HAP-1 (cell line): ENCODE results near the gene PALLD.
"Not testable (repeated sequence)": the region's sequence is repeated elsewhere in the genome, so short reads cannot be mapped to it uniquely, and the experiment has no call there.

Source experiments
- DNase-seq, 2 experiments: peaks; one replicate each; pipeline ENCODE4 v3.0.0-alpha.2; 2016 to 2020; ENCODE audit warnings: low spot score in 2 of 2
- H3K27me3 ChIP-seq: fragments of 250-450 bp; sonication (Bioruptor Pico); 2 replicates; pipeline ENCODE4 v1.5.1; 2020; ENCODE audit warnings: low read depth, mild to moderate bottlenecking, moderate library complexity
- H3K36me3 ChIP-seq: fragments of 250-450 bp; sonication (Bioruptor Pico); replicated peaks from 2 replicates; pipeline ENCODE4 v1.5.1; 2020; ENCODE audit warnings: mild to moderate bottlenecking
- H3K4me1 ChIP-seq: fragments of 250-450 bp; sonication (Bioruptor Pico); 2 replicates; pipeline ENCODE4 v1.5.1; 2020; ENCODE audit warnings: mild to moderate bottlenecking
- H3K4me3 ChIP-seq: fragments of 250-450 bp; sonication (Bioruptor Pico); 2 replicates; pipeline ENCODE4 v1.5.1; 2020; ENCODE audit warnings: mild to moderate bottlenecking, moderate library complexity
- H3K9me3 ChIP-seq: fragments of 250-450 bp; sonication (Bioruptor Pico); 2 replicates; pipeline ENCODE4 v1.5.1; 2020; ENCODE audit warnings: mild to moderate bottlenecking, moderate library complexity
- in situ Hi-C: fragments of 300-500 bp; cut with MboI; formaldehyde crosslinking; loops from 3 replicates; pipeline ENCODE4 v1.14.3; 2020; ENCODE audit warnings: low sequenced_read_pairs, inconsistent platforms, mixed read lengths

The PALLD gene

DNA sequence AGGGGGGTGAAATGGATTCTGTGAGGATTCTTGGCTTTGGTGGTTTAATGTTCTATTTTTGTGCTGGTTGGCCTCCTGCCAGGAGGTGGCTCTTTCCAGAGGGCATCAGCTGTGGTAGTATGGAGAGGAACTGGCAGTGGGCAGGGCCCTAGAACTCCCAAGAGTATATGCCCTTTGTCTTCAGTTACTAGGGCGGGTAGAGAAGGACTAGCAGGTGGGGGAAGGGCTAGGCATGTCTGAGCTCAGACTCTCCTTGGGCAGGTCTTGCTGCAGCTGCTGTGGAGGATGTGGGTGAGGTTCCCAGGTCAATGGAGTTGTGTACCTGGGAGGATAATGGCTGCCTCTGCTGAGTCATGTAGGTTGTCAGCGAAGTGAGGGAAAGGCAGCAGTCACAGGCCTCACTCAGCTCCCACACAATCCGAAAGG is 456.0 kb downstream of the PALLD start:
- H3K9me3 ChIP-seq, H3K36me3 ChIP-seq, in situ Hi-C loops, H3K27me3 ChIP-seq, DNase-seq, H3K4me1 ChIP-seq, H3K4me3 ChIP-seq: not testable (repeated sequence)

DNA sequence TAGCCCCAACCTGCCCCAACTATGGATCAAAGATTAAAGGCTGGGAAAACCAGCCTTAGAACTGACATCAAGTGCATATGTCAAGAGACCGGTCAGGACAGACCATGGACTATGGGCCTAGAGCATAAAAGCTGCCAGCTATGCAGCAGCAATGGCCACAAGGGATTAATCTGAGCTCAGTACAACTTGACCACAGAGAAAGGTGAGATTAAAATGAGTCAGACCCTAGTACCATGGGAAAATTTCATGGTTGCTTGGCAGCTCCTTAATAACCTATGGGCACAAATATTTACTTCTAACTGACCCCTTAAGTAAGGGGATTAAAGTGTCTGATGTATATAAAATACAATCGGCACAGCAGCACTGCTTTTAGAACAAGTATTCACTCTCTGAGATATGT is 458.8 kb downstream of the PALLD start:
- no peak for DNase-seq

DNA sequence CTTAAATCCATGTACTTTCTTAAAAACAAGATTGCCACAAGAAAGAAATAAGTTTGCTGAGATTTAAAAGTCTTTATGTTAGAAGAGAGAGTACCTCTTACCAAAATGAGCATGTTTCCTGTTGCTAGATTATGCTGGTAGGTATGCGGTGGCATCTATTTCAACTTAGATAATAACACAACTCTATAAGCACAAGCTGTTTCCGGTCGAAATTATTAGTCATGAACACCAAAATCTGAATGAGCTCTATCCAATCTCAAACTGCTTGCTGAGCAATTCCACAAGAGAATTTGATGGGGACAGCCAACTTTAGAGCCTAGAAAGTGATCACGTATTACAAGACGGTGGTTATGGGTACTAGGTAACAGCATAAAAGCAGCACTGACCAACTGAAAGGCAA is 463.9 kb downstream of the PALLD start:
- no peak for DNase-seq
- in situ Hi-C loops = no loop called here
- no peaks in the 10 kb centered on the region for H3K36me3 ChIP-seq
- H3K4me3 ChIP-seq = no peak overlapping the region
- no peaks in the 10 kb centered on the region for H3K9me3 ChIP-seq
- H3K27me3 ChIP-seq = no peaks in the 10 kb centered on the region
- no peaks in the 10 kb centered on the region for H3K4me1 ChIP-seq

More for the DNA sequence above, 458.8 kb downstream of the PALLD start:
- H3K36me3 ChIP-seq = no peaks in the 10 kb centered on the region
- in situ Hi-C loops = no loop called here
- no peak overlapping the region for H3K4me3 ChIP-seq
- H3K9me3 ChIP-seq = no peaks in the 10 kb centered on the region
- no peaks in the 10 kb centered on the region for H3K27me3 ChIP-seq
- no peaks in the 10 kb centered on the region for H3K4me1 ChIP-seq

DNA sequence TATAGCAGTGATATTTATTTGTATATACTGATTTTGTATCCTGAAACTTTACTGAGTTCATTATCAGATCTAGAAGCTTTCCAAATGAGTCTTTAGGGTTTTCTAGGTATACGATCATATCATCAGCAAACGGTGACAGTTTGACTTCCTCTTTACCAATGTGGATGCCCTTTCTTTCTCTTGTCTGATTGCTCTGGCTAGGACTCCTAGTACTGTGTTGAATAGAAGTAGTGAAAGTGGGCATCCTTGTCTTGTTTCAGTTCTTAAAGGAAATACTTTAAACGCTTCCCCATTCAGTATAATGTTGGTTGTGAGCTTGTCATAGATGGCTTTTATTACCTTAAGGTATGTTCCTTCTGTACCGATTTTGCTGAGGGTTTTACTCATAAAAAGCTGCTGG is 475.7 kb downstream of the PALLD start:
- peaks cover 5% of the 10 kb centered on the region; the same call in 1 of the 2 replicates for H3K36me3 ChIP-seq
- in situ Hi-C loops = no loop called here
- no peak for DNase-seq

More for the DNA sequence above, 475.7 kb downstream of the PALLD start:
- Histone ChIP-seq H3K4me3 (no peak overlapping the region), H3K4me1 (no peaks in the 10 kb centered on the region), H3K9me3 (no peaks in the 10 kb centered on the region), H3K27me3 (no peaks in the 10 kb centered on the region)
